HEK293T (cell line): Measurements from ENCODE around the gene SARNP.

Experiments
- CTCF ChIA-PET: fragments of 350-600 bp; formaldehyde crosslinking; extraction: SDS; loops from one replicate; lab custom pipeline; 2021; ENCODE audit warnings: antibody characterized with exemption, inconsistent platforms; lab: Yijun Ruan, JAX
- POLR2A ChIA-PET: fragments of 350-600 bp; formaldehyde crosslinking; extraction: SDS; loops from one replicate; lab custom pipeline; 2020; ENCODE audit warnings: antibody characterized with exemption, inconsistent platforms; lab: Yijun Ruan, JAX
- DNase-seq: peaks from one replicate; pipeline ENCODE4 v3.0.0; 2012; ENCODE audit warnings: mixed read lengths; ENCODE audit errors: extremely low spot score
- ARNT ChIP-seq: fragments of 450-650 bp; IDR thresholded peaks from 2 replicates; pipeline ENCODE4 v1.6.1; 2017; ENCODE audit warnings: mild to moderate bottlenecking
- BHLHE40 ChIP-seq: fragments of 450-650 bp; IDR thresholded peaks from 2 replicates; pipeline ENCODE4 v1.6.1; 2016; ENCODE audit warnings: mild to moderate bottlenecking, moderate library complexity, borderline replicate concordance
- CTBP1 ChIP-seq: fragments of 450-650 bp; IDR thresholded peaks from 2 replicates; pipeline ENCODE4 v1.6.1; 2016; ENCODE audit warnings: borderline replicate concordance
- ELF4 ChIP-seq: fragments of 450-650 bp; IDR thresholded peaks from 2 replicates; pipeline ENCODE4 v1.6.1; 2017; ENCODE audit warnings: antibody characterized with exemption
- FOXA1 ChIP-seq: fragments of 450-650 bp; IDR thresholded peaks from 2 replicates; pipeline ENCODE4 v1.6.1; 2016; ENCODE audit warnings: mild to moderate bottlenecking
- FOXK2 ChIP-seq: fragments of 450-650 bp; IDR thresholded peaks from 2 replicates; pipeline ENCODE4 v1.6.1; 2016; ENCODE audit warnings: mild to moderate bottlenecking
- FOXM1 ChIP-seq: fragments of 450-650 bp; IDR thresholded peaks from 2 replicates; pipeline ENCODE4 v1.6.1; 2017; ENCODE audit warnings: mild to moderate bottlenecking, borderline replicate concordance
- HDGF ChIP-seq: fragments of 450-650 bp; IDR thresholded peaks from 2 replicates; pipeline ENCODE4 v1.6.1; 2017; ENCODE audit warnings: antibody characterized with exemption, borderline replicate concordance
- L3MBTL2 ChIP-seq: fragments of 450-650 bp; conservative IDR thresholded peaks from 2 replicates; pipeline ENCODE4 v1.6.1; 2016; ENCODE audit warnings: mild to moderate bottlenecking
- LEF1 ChIP-seq: fragments of 450-650 bp; IDR thresholded peaks from 2 replicates; pipeline ENCODE4 v1.6.1; 2017; ENCODE audit warnings: mild to moderate bottlenecking, borderline replicate concordance
- NFRKB ChIP-seq: fragments of 450-650 bp; IDR thresholded peaks from 2 replicates; pipeline ENCODE4 v1.6.1; 2016; ENCODE audit warnings: mild to moderate bottlenecking, moderate library complexity
- PKNOX1 ChIP-seq: fragments of 450-650 bp; IDR thresholded peaks from 2 replicates; pipeline ENCODE4 v1.6.1; 2016
- SP1 ChIP-seq: fragments of 450-650 bp; IDR thresholded peaks from 2 replicates; pipeline ENCODE4 v1.6.1; 2017
- SUZ12 ChIP-seq: fragments of 450-650 bp; IDR thresholded peaks from 2 replicates; pipeline ENCODE4 v1.6.1; 2016; ENCODE audit warnings: mild to moderate bottlenecking
- TARDBP ChIP-seq: fragments of 450-650 bp; IDR thresholded peaks from 2 replicates; pipeline ENCODE4 v1.6.1; 2016
- ZNF384 ChIP-seq: fragments of 450-650 bp; IDR thresholded peaks from 2 replicates; pipeline ENCODE4 v1.6.1; 2016

The SARNP gene

DNA sequence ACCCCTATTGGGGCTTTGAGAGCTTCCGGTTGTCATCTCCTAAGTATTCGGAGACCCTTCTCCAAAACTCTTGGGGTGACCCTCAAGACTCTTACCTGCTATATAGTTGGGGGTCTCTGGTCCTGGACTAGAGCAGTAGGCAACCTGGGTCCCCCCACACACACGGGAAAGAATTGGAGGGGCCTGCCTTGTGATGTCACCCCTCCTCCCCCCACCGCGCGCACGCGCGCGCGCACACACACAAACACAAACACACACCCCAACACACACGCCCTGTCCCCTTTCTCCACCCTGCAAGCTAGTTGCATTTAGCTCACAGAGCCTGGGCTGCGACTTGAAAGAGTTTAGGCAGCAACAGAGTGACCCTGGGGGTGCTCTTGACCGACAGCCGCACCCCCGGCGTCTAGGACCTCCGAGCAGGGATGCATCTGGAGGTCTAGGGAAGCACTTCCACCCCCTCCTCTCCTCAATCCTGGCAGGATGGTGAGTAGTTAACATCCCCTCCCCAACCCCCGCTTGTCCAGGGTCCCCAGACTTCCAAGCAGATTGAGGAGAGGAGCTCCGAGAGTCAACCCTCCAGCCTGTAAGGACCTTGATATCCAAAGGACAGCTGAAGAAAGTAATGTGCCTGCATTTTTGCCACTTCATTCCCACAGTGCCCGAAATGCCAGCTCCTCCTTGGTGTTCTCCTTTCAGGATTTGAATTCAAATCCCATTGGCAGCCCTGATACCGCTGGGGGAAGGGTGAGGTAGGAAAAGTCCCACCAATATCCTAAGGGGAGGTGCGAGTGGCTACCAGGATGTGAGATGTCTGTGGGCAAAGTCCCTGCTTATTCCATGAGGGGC is 13.3 kb upstream of the SARNP start:
- ChIA-PET POLR2A (interaction anchor here (0.6 to 3.9 kb wide), 22 partner anchors 9 to 391 kb away, joined by 3 to 109 read pairs (median 6); partner anchors contain the start of genes BLOC1S1, CD63, DGKA and MMP19), CTCF (no interaction called here)
- TF ChIP-seq BHLHE40 (peak; percentile 74), CTBP1 (no peak), ELF4 (no peak), SP1 (no peak), PKNOX1 (no peak), NFRKB (no peak)
- peak; percentile 44 for DNase-seq

DNA sequence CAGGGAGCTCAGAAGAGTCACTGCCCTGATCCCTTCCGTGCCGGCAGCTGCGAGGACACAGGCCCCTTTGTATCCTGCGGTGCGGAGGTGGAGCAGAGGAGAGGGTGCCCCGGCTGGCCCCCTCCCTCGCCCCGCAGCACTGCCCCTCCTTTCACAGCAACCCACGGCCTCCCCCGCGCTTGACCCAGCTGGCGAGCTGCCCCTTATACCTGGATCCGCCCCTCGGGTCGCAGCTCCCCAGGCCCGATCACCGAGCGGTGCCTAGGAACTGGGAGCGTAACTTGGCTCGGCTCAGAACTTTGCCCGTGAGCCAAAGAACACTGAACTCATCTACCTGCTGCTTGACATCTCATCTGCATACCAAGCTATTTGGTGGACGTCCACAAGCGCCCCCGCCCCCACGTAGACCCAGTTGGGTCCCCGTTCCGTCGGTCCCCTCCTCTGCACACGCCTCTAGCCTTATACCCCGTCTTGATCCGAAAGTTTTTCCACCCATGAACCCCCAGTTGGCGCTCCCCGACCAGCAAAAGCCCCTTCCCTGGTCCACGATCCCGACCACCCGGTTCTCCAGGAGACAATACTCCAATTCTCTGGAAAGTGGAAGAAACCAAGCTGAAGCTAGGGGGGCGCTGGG is 12.6 kb upstream of the SARNP start:
- CTCF ChIA-PET: interaction anchor here (1.2 to 1.5 kb wide), 3 partner anchors 10 to 92 kb away, joined by 3 to 5 read pairs (median 3); partner anchors contain the start of genes ORMDL2 and SARNP

GRCh38 chr12:55828357-55828756 is 10.8 kb upstream of the SARNP start:
- POLR2A ChIA-PET: interaction anchor here (1.9 to 3.9 kb wide), 4 partner anchors 9 to 98 kb away, joined by 14 to 109 read pairs (median 51); partner anchors contain the start of genes ORMDL2, PYM1 and SARNP
- CTCF ChIA-PET: no interaction called here
- no peak for DNase-seq
- TF ChIP-seq SUZ12: no peak

More for the DNA sequence above, 12.6 kb upstream of the SARNP start:
- POLR2A ChIA-PET: interaction anchor here (0.7 to 3.9 kb wide), 27 partner anchors 9 to 392 kb away, joined by 3 to 109 read pairs (median 5); partner anchors contain the start of genes BLOC1S1, CD63, DGKA and MMP19
- no peak for DNase-seq
- TF ChIP-seq TARDBP (no peak), FOXK2 (no peak), FOXA1 (no peak), FOXM1 (no peak), SUZ12 (no peak), CTBP1 (no peak), ZNF384 (no peak), ELF4 (no peak), ARNT (no peak), L3MBTL2 (no peak), BHLHE40 (no peak), HDGF (no peak), NFRKB (no peak), SP1 (no peak)

- no peak for TF ChIP-seq FOXM1
- no peak for TF ChIP-seq ARNT
- TF ChIP-seq FOXA1: no peak
- no peak for TF ChIP-seq TARDBP
- TF ChIP-seq ZNF384: no peak
- TF ChIP-seq L3MBTL2: no peak
- no peak for TF ChIP-seq LEF1
- TF ChIP-seq HDGF: no peak
- TF ChIP-seq FOXK2: no peak
- no peak for TF ChIP-seq SP1
- no peak for TF ChIP-seq CTBP1
- no peak for TF ChIP-seq PKNOX1
- TF ChIP-seq BHLHE40: no peak
- no peak for TF ChIP-seq ELF4
- TF ChIP-seq NFRKB: no peak
- no peak for TF ChIP-seq SUZ12
- ChIA-PET POLR2A (interaction anchor here (0.9 to 2.3 kb wide), 2 partner anchors 7 to 10 kb away, joined by 3 to 16 read pairs; partner anchors contain the start of genes ORMDL2 and SARNP), CTCF (no interaction called here)
- no peak for DNase-seq
These were observed 10.3 kb upstream of the SARNP start for GRCh38 chr12:55827806-55828205.

DNA sequence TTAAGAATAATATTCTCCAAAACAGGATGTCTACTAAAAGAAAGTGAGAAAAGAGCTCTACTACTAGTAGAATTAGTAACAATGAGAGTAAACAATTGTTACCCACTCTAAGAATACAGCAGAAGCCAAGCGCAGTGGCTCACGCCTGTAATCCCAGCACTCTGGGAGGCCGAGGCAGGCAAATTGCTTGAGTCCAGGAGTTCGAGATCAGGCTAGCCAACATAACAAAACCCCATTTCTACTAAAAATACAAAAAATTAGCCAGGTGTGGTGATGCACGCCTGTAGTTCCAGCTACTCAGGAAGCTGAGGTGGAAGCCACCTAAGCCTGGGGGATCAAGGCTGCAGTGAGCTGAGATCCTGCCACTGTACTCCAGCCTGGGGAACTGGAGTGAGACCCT is 7.2 kb upstream of the SARNP start:
- DNase-seq: no peak
- CTCF ChIA-PET: interaction anchor here (1.5 kb wide), 1 partner anchor 86 kb away, joined by 4 read pairs; no protein-coding TSS in a partner anchor
- POLR2A ChIA-PET: no interaction called here
- no peak for TF ChIP-seq BHLHE40
- TF ChIP-seq FOXK2: no peak
- no peak for TF ChIP-seq ZNF384
- TF ChIP-seq TARDBP: no peak
- TF ChIP-seq FOXM1: no peak
- no peak for TF ChIP-seq ARNT
- TF ChIP-seq LEF1: no peak
- TF ChIP-seq CTBP1: no peak
- TF ChIP-seq SUZ12: no peak
- TF ChIP-seq SP1: no peak
- no peak for TF ChIP-seq ELF4
- no peak for TF ChIP-seq NFRKB
- no peak for TF ChIP-seq HDGF
- TF ChIP-seq PKNOX1: no peak
- no peak for TF ChIP-seq L3MBTL2
- no peak for TF ChIP-seq FOXA1

- CTCF ChIA-PET: no interaction called here
- POLR2A ChIA-PET: no interaction called here
- DNase-seq: no peak
- no peak for TF ChIP-seq ZNF384
- TF ChIP-seq ELF4: no peak
- no peak for TF ChIP-seq TARDBP
- no peak for TF ChIP-seq HDGF
These were observed 5.9 kb upstream of the SARNP start for GRCh38 chr12:55823419-55823818.
